Measurements from ENCODE around the gene IRF2BP1. TPM values are rescaled to one million over a fixed set of nuclear protein-coding genes. Genes with fewer than 3 reads are reported as not detected.

The IRF2BP1 gene
- total RNA-seq, 4 donors from 2014 or later: 14.6 to 22.4 (median 20.0) TPM

- no peak for TF ChIP-seq POLR2A (IDR thresholded peaks at IDR 0.05)
- no peak for TF ChIP-seq CTCF (IDR thresholded peaks at IDR 0.05)
- intact Hi-C loops (cut with DNase I): no loop called here
- H3K27me3 ChIP-seq: peaks cover 0 to 36% (median 0%) of the 10 kb centered on the region in 4 donors
- no peaks in the 10 kb centered on the region for H3K9me3 ChIP-seq
- WGBS, 2 donors: 78 to 89% methylated on average over 2 of the region's 2 CpGs
- H3K4me1 ChIP-seq: peaks cover 0 to 11% (median 0%) of the 10 kb centered on the region in 3 donors
- H3K36me3 ChIP-seq: no peaks in the 10 kb centered on the region
- H3K27ac ChIP-seq: no peak overlapping the region
- H3K4me3 ChIP-seq: no peak overlapping the region
- DNase-seq: no peak
Observed at GRCh38 chr19:45929247-45929646, 43.3 kb upstream of the IRF2BP1 start.

GRCh38 chr19:45927565-45928261 lies 41.8 kb upstream of the IRF2BP1 start:
- intact Hi-C loops (cut with DNase I): no loop called here
- Histone ChIP-seq H3K27me3 (peaks cover 0 to 22% (median 0%) of the 10 kb centered on the region in 4 donors), H3K36me3 (no peaks in the 10 kb centered on the region), H3K9me3 (no peaks in the 10 kb centered on the region), H3K4me1 (peaks cover 0 to 11% (median 0%) of the 10 kb centered on the region in 3 donors), H3K27ac (no peak overlapping the region), H3K4me3 (peak overlapping the region in 1 of 4 donors; percentile 6)
- peak in 1 of 6 experiments; percentile 12 for TF ChIP-seq CTCF (IDR thresholded peaks at IDR 0.05)
- no peak for TF ChIP-seq POLR2A (IDR thresholded peaks at IDR 0.05)
- WGBS, 2 donors: 8 to 9% methylated on average over 27 to 32 of the region's 33 CpGs
- DNase-seq: peak; percentile 21

GRCh38 chr19:45924891-45925447 lies 39.0 kb upstream of the IRF2BP1 start:
- WGBS, 2 donors: 55 to 67% methylated on average over 6 of the region's 6 CpGs
- Histone ChIP-seq H3K4me1 (peaks cover 0 to 11% (median 0%) of the 10 kb centered on the region in 3 donors), H3K27me3 (peaks cover 0 to 7% (median 0%) of the 10 kb centered on the region in 4 donors), H3K4me3 (no peak overlapping the region), H3K9me3 (no peaks in the 10 kb centered on the region), H3K36me3 (no peaks in the 10 kb centered on the region), H3K27ac (no peak overlapping the region)
- no peak for DNase-seq
- intact Hi-C loops (cut with DNase I): no loop called here
- TF ChIP-seq CTCF (IDR thresholded peaks at IDR 0.05) (no peak), POLR2A (IDR thresholded peaks at IDR 0.05) (no peak)

GRCh38 chr19:45922281-45922680 lies 36.3 kb upstream of the IRF2BP1 start:
- 60 to 74% methylated on average over 9 of the region's 9 CpGs for WGBS, 2 donors
- H3K27me3 ChIP-seq: peaks cover 0 to 28% (median 0%) of the 10 kb centered on the region in 4 donors
- no peak for TF ChIP-seq POLR2A (IDR thresholded peaks at IDR 0.05)
- no peak for TF ChIP-seq CTCF (IDR thresholded peaks at IDR 0.05)
- DNase-seq: no peak
- intact Hi-C loops (cut with DNase I): no loop called here
- no peaks in the 10 kb centered on the region for H3K36me3 ChIP-seq
- no peak overlapping the region for H3K4me3 ChIP-seq
- peaks cover 0 to under 1% (median 0%) of the 10 kb centered on the region in 3 donors for H3K4me1 ChIP-seq
- no peak overlapping the region for H3K27ac ChIP-seq
- no peaks in the 10 kb centered on the region for H3K9me3 ChIP-seq

GRCh38 chr19:45920458-45920857 lies 34.5 kb upstream of the IRF2BP1 start:
- no peaks in the 10 kb centered on the region for H3K36me3 ChIP-seq
- no peak overlapping the region for H3K4me3 ChIP-seq
- peaks cover 0 to 37% (median 0%) of the 10 kb centered on the region in 4 donors for H3K27me3 ChIP-seq
- WGBS, 2 donors: 69 to 72% methylated on average over 8 of the region's 8 CpGs
- no peak for DNase-seq
- intact Hi-C loops (cut with DNase I): no loop called here
- TF ChIP-seq CTCF (IDR thresholded peaks at IDR 0.05): no peak
- no peak for TF ChIP-seq POLR2A (IDR thresholded peaks at IDR 0.05)
- no peaks in the 10 kb centered on the region for H3K4me1 ChIP-seq
- no peaks in the 10 kb centered on the region for H3K9me3 ChIP-seq
- no peak overlapping the region for H3K27ac ChIP-seq
